ENCODE measurements around the gene ABRACL. TPM values are rescaled to one million over a fixed set of nuclear protein-coding genes. Genes with fewer than 3 reads are reported as not detected.
A peak's percentile ranks its signal among the peaks of the same experiment; 100 is the strongest.

The ABRACL gene
- total RNA-seq, 1 donor = 42.3 TPM

DNA sequence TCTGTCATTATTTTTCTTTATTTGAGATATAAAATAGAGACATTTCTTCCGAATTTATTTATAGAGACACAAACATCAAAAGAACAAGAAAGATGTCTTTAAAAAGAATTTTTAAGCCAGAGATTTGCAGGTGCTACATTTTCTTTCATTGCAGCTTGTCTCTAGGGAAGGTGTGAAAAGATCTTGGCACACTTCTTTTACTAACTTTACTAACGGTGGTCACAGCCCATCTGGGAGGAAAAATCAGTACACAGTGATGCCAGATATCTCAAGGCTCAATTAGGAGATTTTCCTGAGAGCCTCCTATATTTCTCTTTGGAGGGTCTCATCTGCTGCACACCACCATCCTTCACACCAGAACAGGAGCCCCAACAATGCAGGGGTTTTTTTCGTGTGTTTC, 29.5 kb downstream of the ABRACL start:
- Histone ChIP-seq H3K4me1 (ENCODE audit: insufficient read depth, low read length) (peaks cover 9% of the 10 kb centered on the region), H2AFZ (ENCODE audit: low read length) (no peak overlapping the region), H3K27me3 (ENCODE audit: insufficient read depth, low read length) (peaks cover 4% of the 10 kb centered on the region), H3K36me3 (ENCODE audit: insufficient read depth, low read length) (no peaks in the 10 kb centered on the region), H3K4me3 (ENCODE audit: insufficient read depth, low read length) (no peak overlapping the region), H3K9me3 (ENCODE audit: low read depth, low read length) (no peaks in the 10 kb centered on the region), H4K20me1 (ENCODE audit: insufficient read depth, low read length) (no peaks in the 10 kb centered on the region), H3K79me2 (ENCODE audit: insufficient read depth, low read length) (no peaks in the 10 kb centered on the region), H3K27ac (ENCODE audit: low read depth, low read length) (no peak overlapping the region), H3K4me2 (ENCODE audit: insufficient read depth, low read length) (no peak overlapping the region)
- TF ChIP-seq, protein P1, sequence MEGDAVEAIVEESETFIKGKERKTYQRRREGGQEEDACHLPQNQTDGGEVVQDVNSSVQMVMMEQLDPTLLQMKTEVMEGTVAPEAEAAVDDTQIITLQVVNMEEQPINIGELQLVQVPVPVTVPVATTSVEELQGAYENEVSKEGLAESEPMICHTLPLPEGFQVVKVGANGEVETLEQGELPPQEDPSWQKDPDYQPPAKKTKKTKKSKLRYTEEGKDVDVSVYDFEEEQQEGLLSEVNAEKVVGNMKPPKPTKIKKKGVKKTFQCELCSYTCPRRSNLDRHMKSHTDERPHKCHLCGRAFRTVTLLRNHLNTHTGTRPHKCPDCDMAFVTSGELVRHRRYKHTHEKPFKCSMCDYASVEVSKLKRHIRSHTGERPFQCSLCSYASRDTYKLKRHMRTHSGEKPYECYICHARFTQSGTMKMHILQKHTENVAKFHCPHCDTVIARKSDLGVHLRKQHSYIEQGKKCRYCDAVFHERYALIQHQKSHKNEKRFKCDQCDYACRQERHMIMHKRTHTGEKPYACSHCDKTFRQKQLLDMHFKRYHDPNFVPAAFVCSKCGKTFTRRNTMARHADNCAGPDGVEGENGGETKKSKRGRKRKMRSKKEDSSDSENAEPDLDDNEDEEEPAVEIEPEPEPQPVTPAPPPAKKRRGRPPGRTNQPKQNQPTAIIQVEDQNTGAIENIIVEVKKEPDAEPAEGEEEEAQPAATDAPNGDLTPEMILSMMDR (IDR thresholded peaks at IDR 0.05; ENCODE audit: extremely low read depth, low read depth, low read length) = no peak
- DNase-seq (ENCODE audit: insufficient read length, low spot score, missing footprints) = no peak

DNA sequence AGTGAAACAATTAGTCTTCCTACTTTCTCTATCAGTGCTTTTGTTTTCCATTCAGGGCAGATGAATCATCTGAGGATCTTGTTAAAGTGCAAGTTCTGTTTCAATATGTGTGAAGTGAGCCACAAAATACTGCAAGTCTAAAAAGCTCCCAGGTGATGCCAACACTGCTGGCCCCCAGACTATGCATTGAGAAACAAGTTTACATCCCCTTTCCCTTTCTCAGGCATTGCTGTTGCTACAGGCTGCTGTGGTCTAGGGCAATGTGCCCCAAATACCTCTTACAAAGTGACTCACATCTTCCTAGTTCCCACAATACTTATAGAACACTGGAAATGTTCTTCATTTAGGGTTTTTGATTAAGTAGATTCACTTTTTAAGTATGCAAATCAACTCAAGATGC, 31.8 kb downstream of the ABRACL start:
- TF ChIP-seq, protein P1 (IDR thresholded peaks at IDR 0.05; ENCODE audit: extremely low read depth, low read depth, low read length) = no peak
- H3K79me2 ChIP-seq (ENCODE audit: insufficient read depth, low read length) = no peaks in the 10 kb centered on the region
- no peaks in the 10 kb centered on the region for H3K9me3 ChIP-seq (ENCODE audit: low read depth, low read length)
- no peak overlapping the region for H3K4me3 ChIP-seq (ENCODE audit: insufficient read depth, low read length)
- H3K4me2 ChIP-seq (ENCODE audit: insufficient read depth, low read length) = peak overlapping the region; percentile 25
- no peaks in the 10 kb centered on the region for H3K36me3 ChIP-seq (ENCODE audit: insufficient read depth, low read length)
- peaks cover 11% of the 10 kb centered on the region for H3K4me1 ChIP-seq (ENCODE audit: insufficient read depth, low read length)
- no peak overlapping the region for H2AFZ ChIP-seq (ENCODE audit: low read length)
- H4K20me1 ChIP-seq (ENCODE audit: insufficient read depth, low read length) = no peaks in the 10 kb centered on the region
- H3K27ac ChIP-seq (ENCODE audit: low read depth, low read length) = no peak overlapping the region
- DNase-seq (ENCODE audit: insufficient read length, low spot score, missing footprints) = peak; percentile 64
- no peaks in the 10 kb centered on the region for H3K27me3 ChIP-seq (ENCODE audit: insufficient read depth, low read length)

DNA sequence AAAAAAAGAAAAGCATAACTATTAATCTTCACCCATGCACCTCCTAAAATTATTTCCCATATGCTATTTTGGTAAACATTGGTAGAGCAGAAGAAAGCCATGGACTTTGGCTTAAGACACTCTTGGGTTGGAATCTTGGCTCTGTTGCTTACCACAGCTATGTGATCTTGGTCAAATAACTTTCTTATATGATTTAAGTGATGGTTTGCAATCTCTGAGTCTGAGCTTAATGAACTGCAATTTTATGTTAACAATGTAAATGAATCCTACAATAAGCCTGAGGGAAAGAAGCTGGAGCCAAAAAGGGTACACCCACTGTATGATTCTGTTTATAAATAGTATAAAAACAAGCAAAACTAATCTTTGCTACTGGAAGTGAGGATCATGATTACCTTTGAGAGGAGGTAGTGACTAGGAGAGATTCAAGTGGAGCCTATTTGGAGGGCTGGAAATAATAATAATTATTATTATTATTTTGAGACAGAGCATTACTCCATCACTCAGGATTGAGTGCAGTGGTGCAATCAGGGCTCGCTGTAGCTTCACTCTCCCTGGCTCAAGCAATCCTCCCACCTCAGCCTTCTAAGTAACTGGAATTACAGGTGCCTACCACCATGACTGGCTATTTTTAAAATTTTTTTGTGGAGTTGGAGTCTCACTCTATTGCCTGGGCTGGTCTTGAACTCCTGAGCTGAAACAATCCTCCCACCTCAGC, 34.5 kb downstream of the ABRACL start:
- DNase-seq (ENCODE audit: insufficient read length, low spot score, missing footprints) = no peak
- no peaks in the 10 kb centered on the region for H3K79me2 ChIP-seq (ENCODE audit: insufficient read depth, low read length)

DNA sequence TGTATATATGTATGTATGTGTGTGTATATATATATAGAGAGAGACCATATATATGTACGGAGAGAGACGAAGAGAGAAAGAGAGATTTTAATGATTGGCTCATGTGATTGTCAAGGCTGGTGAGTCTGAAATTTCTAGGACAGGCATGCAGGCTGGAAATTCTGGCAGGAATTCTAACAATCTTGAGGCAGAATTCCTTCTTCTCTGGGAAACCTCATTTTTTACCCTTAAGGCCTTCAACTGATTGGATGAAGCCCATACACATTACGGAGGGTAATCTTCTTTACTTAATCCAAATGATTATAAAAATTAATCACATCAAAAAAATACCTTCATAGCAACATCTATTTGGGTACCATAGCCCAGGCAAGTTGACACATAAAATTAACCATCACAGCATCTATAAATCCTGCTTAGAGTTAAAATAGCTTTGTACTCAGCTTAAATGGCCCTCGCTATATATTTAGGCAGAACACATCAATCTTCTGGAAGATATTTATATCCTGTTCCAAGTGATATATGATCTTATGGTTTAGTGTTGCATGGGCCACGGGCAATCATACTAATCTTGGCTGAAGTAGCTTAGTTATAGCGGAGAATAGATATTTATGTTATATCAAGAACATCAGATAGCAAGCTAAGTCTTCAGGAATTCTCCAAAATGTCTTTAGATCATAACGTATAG, 36.6 kb downstream of the ABRACL start:
- H3K9me3 ChIP-seq (ENCODE audit: low read depth, low read length) = no peaks in the 10 kb centered on the region
- TF ChIP-seq, protein P1 (IDR thresholded peaks at IDR 0.05; ENCODE audit: extremely low read depth, low read depth, low read length) = no peak
- no peak overlapping the region for H3K4me2 ChIP-seq (ENCODE audit: insufficient read depth, low read length)
- DNase-seq (ENCODE audit: insufficient read length, low spot score, missing footprints) = no peak
- no peak overlapping the region for H2AFZ ChIP-seq (ENCODE audit: low read length)
- H3K27me3 ChIP-seq (ENCODE audit: insufficient read depth, low read length) = no peaks in the 10 kb centered on the region
- H3K36me3 ChIP-seq (ENCODE audit: insufficient read depth, low read length) = no peaks in the 10 kb centered on the region
- H4K20me1 ChIP-seq (ENCODE audit: insufficient read depth, low read length) = no peaks in the 10 kb centered on the region
- H3K4me3 ChIP-seq (ENCODE audit: insufficient read depth, low read length) = no peak overlapping the region
- peaks cover 8% of the 10 kb centered on the region for H3K4me1 ChIP-seq (ENCODE audit: insufficient read depth, low read length)
- H3K79me2 ChIP-seq (ENCODE audit: insufficient read depth, low read length) = no peaks in the 10 kb centered on the region
- no peak overlapping the region for H3K27ac ChIP-seq (ENCODE audit: low read depth, low read length)

More for the DNA sequence above, 34.5 kb downstream of the ABRACL start:
- Histone ChIP-seq H3K9me3 (ENCODE audit: low read depth, low read length) (no peaks in the 10 kb centered on the region), H3K36me3 (ENCODE audit: insufficient read depth, low read length) (no peaks in the 10 kb centered on the region), H3K4me1 (ENCODE audit: insufficient read depth, low read length) (peaks cover 11% of the 10 kb centered on the region), H3K27me3 (ENCODE audit: insufficient read depth, low read length) (no peaks in the 10 kb centered on the region), H3K4me3 (ENCODE audit: insufficient read depth, low read length) (no peak overlapping the region), H3K4me2 (ENCODE audit: insufficient read depth, low read length) (no peak overlapping the region), H4K20me1 (ENCODE audit: insufficient read depth, low read length) (no peaks in the 10 kb centered on the region), H2AFZ (ENCODE audit: low read length) (no peak overlapping the region), H3K27ac (ENCODE audit: low read depth, low read length) (no peak overlapping the region)
- TF ChIP-seq, protein P1 (IDR thresholded peaks at IDR 0.05; ENCODE audit: extremely low read depth, low read depth, low read length) = no peak

All from osteoblast (primary cell).